Heart right ventricle (tissue), 16 donors: ENCODE results near the gene LGALS7B. TPM values are rescaled to one million over a fixed set of nuclear protein-coding genes. Genes with fewer than 3 reads are reported as not detected.
"Not testable (repeated sequence)": the region's sequence is repeated elsewhere in the genome, so short reads cannot be mapped to it uniquely, and the experiment has no call there.

Experiments
- ATAC-seq, 8 donors: fragments of 200-7000 bp; cut with Tn5 transposase; one replicate each; pipeline ENCODE4 v1.9.1; 2020; ENCODE audit warnings: mild to moderate bottlenecking in 8 of 8, moderate library complexity in 8 of 8, moderate number of reproducible peaks in 1 of 8
- DNase-seq, 2 donors: peaks; one replicate each; pipeline ENCODE4 v3.0.0-alpha.2; 2020
- H3K27ac ChIP-seq, 10 donors: fragments of 200-600 bp; sonication (generic) in 2 of 10; one replicate each; pipeline versions ENCODE4 v1.5.0 to v1.8.0; 2020 to 2022; ENCODE audit warnings: mild to moderate bottlenecking in 3 of 10
- H3K27me3 ChIP-seq, 7 donors: fragments of 200-600 bp; one replicate each; pipeline ENCODE4 v1.8.0; 2021 to 2022; ENCODE audit warnings: mild to moderate bottlenecking in 2 of 7
- H3K36me3 ChIP-seq, 9 donors: fragments of 200-600 bp; sonication (generic) in 1 of 9; one replicate each; pipeline versions ENCODE4 v1.5.0 to v1.8.0; 2020 to 2022; ENCODE audit warnings: mild to moderate bottlenecking in 2 of 9
- H3K4me1 ChIP-seq, 9 donors: fragments of 200-600 bp; sonication (generic) in 1 of 9; one replicate each; pipeline versions ENCODE4 v1.5.0 to v1.8.0; 2020 to 2022; ENCODE audit warnings: mild to moderate bottlenecking in 4 of 9
- H3K4me3 ChIP-seq, 10 donors: fragments of 200-600 bp; sonication (generic) in 2 of 10; one replicate each; pipeline versions ENCODE4 v1.5.0 to v1.8.0; 2020 to 2022; ENCODE audit warnings: mild to moderate bottlenecking in 7 of 10, moderate library complexity in 2 of 10
- H3K9me3 ChIP-seq, 11 donors: fragments of 200-600 bp in 10 of 11; sonication (generic) in 2 of 11; one replicate each; pipeline versions ENCODE4 v1.5.0 to v1.8.0; 2013 to 2022; ENCODE audit warnings: mild to moderate bottlenecking in 2 of 11, control low read depth in 1 of 11, moderate library complexity in 1 of 11
- WGBS, 2 donors: extraction: QIAGEN DNeasy Blood & Tissue Kit; methylation state at CpG; one replicate each; pipeline ENCODE4 v1.1.7; 2013; ENCODE audit warnings: inconsistent platforms in 1 of 2; 5-methylcytosine and 5-hydroxymethylcytosine counted together
- intact Hi-C, 10 donors: fragments of 100-400 bp; cut with DNase I; formaldehyde crosslinking; loops; one replicate each; pipeline versions ENCODE4 v1.11.1 to v1.14.2; 2022
- polyA plus RNA-seq, 2 donors: library from polyadenylated mRNA; stranded (reverse); fragments of 200-250 nt; gene quantifications; one replicate each; pipeline ENCODE4 v1.2.3, GENCODE V29; 2013
- total RNA-seq, 10 donors: library from RNA; stranded (reverse); fragmentation: NEBNext Ultra II Directional in 3 of 10; extraction: Animal tissue kit (Norgen Biotek cat#: 25700) in 3 of 10; gene quantifications; one replicate each; pipeline versions ENCODE4 v1.2.1 to v1.2.4, GENCODE V29; 2021 to 2023
- TF ChIP-seq, protein P1 (sequence below), 9 donors: fragments of 200-600 bp; sonication (generic) in 2 of 9; IDR thresholded peaks; one replicate each; pipeline versions ENCODE4 v1.5.0 to v1.8.0; 2021 to 2022; ENCODE audit warnings: antibody characterized with exemption in 9 of 9, mild to moderate bottlenecking in 5 of 9, moderate library complexity in 1 of 9
- donor health status: Arrhythmogenic right ventricular cardiomyopathy.
- donor health status: ischemic (EF 13 %, LVEDD 7.1; RV severe dilation, severe dysfunction).
- donor health status: healthy with polysubstance abuse.
- donor health status: DM: no; HTN: yes; CAD: no.
- donor health status: DM: no; HTN: no; CAD: no.
- donor health status: ischemic (EF 25% LVEDD 6.9; RV normal size, moderate dysfunction).
- donor health status: ischemic (EF 25% LVEDD 5.7; RV mildly dilated, moderate dysfunction).
- donor health status: healthy.
- donor health status: DM: yes; HTN: yes; CAD: no.
- donor health status: Ischemic cardiomyopathy.
- donor health status: ischemic (EF 35%, LVEDD 5.7; RV mildly dilated, moderate dysfunction).
- donor health status: nonischemic (EF 11% LVEDD 7.7; RV severe dilation, severe dysfunction).
- donor health status: DM: yes; HTN: yes; CAD: no.
- donor health status: PGD.
- donor health status: ischemic (EF 29% LVEDD 5.4; RV normal size, mild dysfunction).
- donor health status: nonischemic (EF 23%, LVEDD 6.1; RV moderate dilation, normal function).

The LGALS7B gene
- total and polyA plus RNA-seq, 12 donors, result 0.19 to 0.60 TPM; not detected in 10

DNA sequence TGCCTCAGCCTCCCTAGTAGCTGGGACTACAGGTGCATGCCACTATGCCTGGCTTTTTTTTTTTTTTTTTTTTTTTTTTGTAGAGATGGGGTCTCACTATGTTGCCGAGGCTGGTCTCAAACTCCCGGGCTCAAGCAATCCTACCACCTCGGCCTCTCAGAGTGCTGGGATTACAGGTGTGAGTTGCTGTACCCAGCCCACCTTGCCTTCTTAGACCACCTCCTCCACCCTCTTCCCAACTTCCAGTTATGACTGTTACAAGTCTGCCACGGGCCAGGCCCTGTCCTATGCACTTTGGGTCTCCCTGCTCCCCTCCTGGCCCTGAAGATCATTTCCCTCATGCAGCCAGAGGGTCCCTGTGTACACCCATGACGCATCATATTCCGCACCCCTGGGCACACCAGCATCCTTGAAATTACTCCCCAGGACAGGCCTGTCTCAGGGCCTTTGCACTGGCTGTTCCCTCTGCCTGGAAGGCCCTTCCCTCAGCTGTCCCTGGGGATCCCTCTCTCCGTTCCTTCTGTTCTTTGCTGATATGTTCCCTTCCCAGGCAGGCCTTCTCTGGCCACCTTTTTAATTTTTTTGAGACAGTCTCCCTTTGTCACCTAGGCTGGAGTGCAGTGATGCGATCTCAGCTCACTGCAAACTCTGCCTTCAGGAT lies 20.7 kb downstream of the LGALS7B start:
- peaks cover 0 to 10% (median 0%) of the 10 kb centered on the region in 9 donors for H3K36me3 ChIP-seq
- H3K27me3 ChIP-seq, result no peaks in the 10 kb centered on the region
- ATAC-seq, result no peak
- peaks cover 0 to 9% (median 0%) of the 10 kb centered on the region in 9 donors for H3K4me1 ChIP-seq
- H3K4me3 ChIP-seq, result no peak overlapping the region
- no peak for DNase-seq
- H3K9me3 ChIP-seq, result no peaks in the 10 kb centered on the region
- no peak overlapping the region for H3K27ac ChIP-seq
- WGBS, 2 donors, result 97 to 98% methylated on average over 8 of the region's 8 CpGs
- intact Hi-C loops, result no loop called here
- TF ChIP-seq, protein P1, sequence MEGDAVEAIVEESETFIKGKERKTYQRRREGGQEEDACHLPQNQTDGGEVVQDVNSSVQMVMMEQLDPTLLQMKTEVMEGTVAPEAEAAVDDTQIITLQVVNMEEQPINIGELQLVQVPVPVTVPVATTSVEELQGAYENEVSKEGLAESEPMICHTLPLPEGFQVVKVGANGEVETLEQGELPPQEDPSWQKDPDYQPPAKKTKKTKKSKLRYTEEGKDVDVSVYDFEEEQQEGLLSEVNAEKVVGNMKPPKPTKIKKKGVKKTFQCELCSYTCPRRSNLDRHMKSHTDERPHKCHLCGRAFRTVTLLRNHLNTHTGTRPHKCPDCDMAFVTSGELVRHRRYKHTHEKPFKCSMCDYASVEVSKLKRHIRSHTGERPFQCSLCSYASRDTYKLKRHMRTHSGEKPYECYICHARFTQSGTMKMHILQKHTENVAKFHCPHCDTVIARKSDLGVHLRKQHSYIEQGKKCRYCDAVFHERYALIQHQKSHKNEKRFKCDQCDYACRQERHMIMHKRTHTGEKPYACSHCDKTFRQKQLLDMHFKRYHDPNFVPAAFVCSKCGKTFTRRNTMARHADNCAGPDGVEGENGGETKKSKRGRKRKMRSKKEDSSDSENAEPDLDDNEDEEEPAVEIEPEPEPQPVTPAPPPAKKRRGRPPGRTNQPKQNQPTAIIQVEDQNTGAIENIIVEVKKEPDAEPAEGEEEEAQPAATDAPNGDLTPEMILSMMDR (IDR thresholded peaks at IDR 0.05), result no peak

DNA sequence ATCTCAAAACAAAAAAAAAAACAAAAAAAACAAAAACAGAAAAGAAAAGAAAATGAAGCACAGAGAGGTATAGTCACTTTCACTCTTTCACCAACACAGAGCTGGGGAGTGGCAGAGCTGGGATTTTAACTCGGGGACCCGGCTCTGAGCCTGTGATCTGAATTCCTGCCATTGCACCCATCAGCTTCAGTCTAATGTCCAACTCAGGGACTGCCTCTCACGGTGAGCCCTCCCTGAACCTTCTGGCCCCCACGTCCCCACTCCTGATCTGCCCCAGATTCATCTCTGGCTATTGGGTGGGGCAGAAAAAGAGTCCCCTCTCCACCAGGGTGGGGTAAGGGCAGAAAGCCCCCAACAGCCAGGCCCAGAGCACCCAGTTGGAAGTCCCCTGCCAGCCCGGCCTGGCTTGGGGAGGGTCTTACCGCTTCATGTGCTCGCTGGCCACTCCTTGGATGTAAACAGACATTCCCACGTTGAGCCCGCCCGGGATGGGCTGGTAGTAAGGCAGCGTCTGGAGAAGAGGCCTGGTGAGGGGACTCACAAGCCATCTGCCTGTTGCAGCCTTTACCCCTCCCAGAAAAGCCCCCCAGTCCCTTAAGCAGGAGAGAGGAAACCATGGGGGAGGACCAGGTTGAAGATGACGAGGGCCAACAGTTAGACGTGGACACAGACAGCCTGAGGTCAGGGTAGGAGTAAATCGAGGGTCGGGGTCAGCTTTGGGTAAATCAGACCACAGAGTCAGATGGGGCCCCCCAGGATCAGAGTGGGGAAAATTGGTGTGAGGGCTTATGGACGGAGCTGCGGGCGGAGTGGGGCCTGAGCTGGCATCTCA lies 23.2 kb downstream of the LGALS7B start:
- intact Hi-C loops, result no loop called here
- H3K9me3 ChIP-seq, result no peaks in the 10 kb centered on the region
- peaks cover 0 to 35% (median 19%) of the 10 kb centered on the region in 9 donors for H3K36me3 ChIP-seq
- H3K27me3 ChIP-seq, result no peaks in the 10 kb centered on the region
- no peak overlapping the region for H3K27ac ChIP-seq
- no peak for DNase-seq
- 84% methylated on average over 18 of the region's 18 CpGs for WGBS, 2 donors
- no peak overlapping the region for H3K4me3 ChIP-seq
- H3K4me1 ChIP-seq, result no peaks in the 10 kb centered on the region
- TF ChIP-seq, protein P1 (IDR thresholded peaks at IDR 0.05), result no peak
- no peak for ATAC-seq

GRCh38 chr19:38812841-38813320 lies 23.9 kb downstream of the LGALS7B start, which contains the start of gene LGALS4:
TSS of gene LGALS4 (minus strand) at chr19:38812945. CDS start at chr19:38812886, 59 bp downstream.
- Histone ChIP-seq H3K4me3 (no peak within 1 kb of the TSS), H3K27ac (no peak within 1 kb of the TSS), H3K4me1 (no peaks in the 10 kb centered on the region), H3K9me3 (no peaks in the 10 kb centered on the region), H3K27me3 (no peaks in the 10 kb centered on the region), H3K36me3 (peaks cover 0 to 42% (median 25%) of the 10 kb centered on the region in 9 donors)
- intact Hi-C loops, result no loop called here
- TF ChIP-seq, protein P1 (IDR thresholded peaks at IDR 0.05), result no peak
- DNase-seq (no peak), ATAC-seq (peak in 6 of 8 donors; percentile 15 to 71 (median 36))
- 78 to 81% methylated on average over 15 of the region's 15 CpGs for WGBS, 2 donors

- ATAC-seq (no peak), DNase-seq (no peak)
- H3K27ac ChIP-seq, result no peak overlapping the region
- H3K4me3 ChIP-seq, result no peak overlapping the region
- H3K27me3 ChIP-seq, result no peaks in the 10 kb centered on the region
- peaks cover 0 to 46% (median 27%) of the 10 kb centered on the region in 9 donors for H3K36me3 ChIP-seq
- H3K9me3 ChIP-seq, result no peaks in the 10 kb centered on the region
- TF ChIP-seq, protein P1 (IDR thresholded peaks at IDR 0.05), result no peak
- intact Hi-C loops, result no loop called here
- peaks cover 0 to under 1% (median 0%) of the 10 kb centered on the region in 9 donors for H3K4me1 ChIP-seq
- WGBS, 2 donors, result 90 to 95% methylated on average over 6 of the region's 6 CpGs
Measured at GRCh38 chr19:38813323-38813722, 24.3 kb downstream of the LGALS7B start.

- H3K27ac ChIP-seq, DNase-seq, H3K9me3 ChIP-seq, H3K4me1 ChIP-seq, H3K4me3 ChIP-seq, intact Hi-C loops, H3K27me3 ChIP-seq, ATAC-seq: not testable (repeated sequence)
- peaks cover 0 to 46% (median 27%) of the 10 kb centered on the region in 9 donors for H3K36me3 ChIP-seq
- 78 to 79% methylated on average over 2 of the region's 2 CpGs for WGBS, 2 donors
Measured at GRCh38 chr19:38813932-38814331, 24.9 kb downstream of the LGALS7B start.
